Hematopoietic multipotent progenitor cell treated with erythropoietin and hydrocortisone succinate and interleukin-3 and kit ligand, for 6 days (in vitro differentiated cells): ENCODE measurements around the gene KIAA1671.
"Not testable (repeated sequence)": the region's sequence is repeated elsewhere in the genome, so short reads cannot be mapped to it uniquely, and the experiment has no call there.

Experiments
- DNase-seq: peaks from one replicate; pipeline ENCODE4 v3.0.0-alpha.2; 2015

Gene KIAA1671

DNA sequence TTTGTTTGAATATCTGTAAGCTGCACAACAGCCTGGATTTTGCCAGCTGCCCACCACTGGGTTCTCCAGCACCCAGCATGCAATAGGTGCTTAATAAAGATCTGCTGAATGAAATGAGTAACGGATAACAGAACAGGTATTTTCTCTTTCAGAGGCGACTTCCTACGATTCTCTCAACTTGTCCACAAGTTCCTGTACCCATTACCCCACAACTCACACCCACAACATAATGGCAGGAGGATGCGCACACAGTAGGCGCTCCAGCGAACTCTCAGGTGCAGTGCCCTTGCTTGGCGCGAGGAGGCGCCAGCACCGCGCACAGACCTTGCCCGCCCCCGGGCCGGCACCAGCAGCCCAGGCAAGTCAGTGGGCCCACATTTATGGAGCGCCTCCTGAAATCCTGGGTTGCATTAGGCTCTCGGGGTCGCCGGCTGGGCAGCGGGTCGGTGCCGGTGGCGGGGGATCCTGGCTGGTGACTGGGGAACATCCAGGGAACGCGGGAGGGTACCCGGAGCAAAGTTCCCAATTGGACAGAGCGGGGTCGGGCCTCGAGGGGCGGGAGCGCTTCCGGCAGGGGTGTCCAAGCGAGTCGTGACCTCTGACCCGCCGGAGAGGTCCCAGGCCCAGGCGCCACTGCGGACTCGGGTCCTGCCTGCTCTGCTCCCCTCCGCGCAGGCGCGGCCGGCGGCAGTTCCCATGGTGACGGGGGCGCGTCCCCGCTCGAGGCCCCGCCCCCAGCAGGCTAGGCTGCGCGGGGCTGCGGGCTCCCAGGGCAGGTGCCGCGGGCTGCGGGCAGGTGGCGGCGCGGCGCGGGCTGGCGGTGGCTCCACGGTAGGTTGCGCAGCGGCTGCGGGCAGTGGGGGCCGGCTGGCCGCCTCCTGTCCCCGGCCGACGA is at the start of gene KIAA1671:
Gene KIAA1671 (plus strand): TSS at position 775 of the 895 bp plus-strand sequence. CDS start 75,284 bp downstream, outside the sequence.
- peak; percentile 84 for DNase-seq

DNA sequence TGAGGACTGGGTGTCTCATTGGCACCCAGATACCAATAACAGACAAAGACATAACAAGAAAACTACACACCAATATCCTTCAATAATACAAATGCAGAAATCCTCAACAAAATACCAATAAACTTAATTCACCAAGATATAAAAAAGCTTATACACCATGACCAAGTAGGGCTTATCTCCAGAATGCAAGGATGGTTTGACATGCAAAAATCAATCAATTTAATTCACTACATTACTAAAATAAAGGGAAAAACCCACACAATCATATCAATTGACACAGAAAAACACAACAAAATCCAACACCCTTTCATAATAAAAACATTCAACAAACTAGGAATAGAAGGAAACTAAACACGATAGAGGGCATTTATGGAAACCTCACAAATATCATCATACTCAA is 46.6 kb upstream of the KIAA1671 start:
- no peak for DNase-seq

DNA sequence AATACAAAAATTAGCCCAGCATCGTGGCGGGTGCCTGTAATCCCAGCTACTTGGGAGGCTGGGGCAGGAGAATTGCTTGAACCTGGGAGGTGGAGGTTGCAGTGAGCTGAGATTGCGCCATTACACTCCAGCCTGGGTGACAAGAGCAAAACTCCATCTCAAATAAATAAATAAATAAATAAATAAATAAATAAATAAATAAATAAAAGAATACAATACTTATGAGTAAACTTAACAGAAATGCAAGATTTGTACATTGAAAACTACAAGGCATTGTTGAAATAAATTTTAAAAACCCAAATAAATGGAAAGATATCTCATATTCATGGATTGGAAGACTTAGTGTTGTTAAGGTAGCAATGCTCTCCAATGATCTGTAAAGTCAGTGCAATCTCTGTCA is 45.4 kb upstream of the KIAA1671 start:
- not testable (repeated sequence) for DNase-seq

DNA sequence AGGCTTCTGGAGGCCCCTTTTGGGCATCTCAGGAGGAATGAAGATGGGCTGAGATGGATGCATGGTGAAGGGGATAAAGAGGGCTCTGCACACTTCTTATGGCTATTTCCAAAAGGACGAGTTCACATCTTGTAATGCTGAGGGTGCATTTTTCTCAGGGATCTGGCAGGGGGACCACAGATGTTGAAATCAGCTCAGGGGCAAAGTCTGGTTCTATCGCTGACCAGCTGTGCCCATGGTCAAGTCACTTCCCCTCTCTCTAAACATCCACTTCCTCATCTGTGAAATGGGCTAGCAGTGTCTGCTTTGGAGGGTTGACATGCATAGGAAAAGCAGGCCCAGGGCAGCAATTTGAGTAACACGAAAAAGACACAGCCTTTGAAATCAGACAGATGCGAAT is 32.5 kb upstream of the KIAA1671 start:
- no peak for DNase-seq

DNA sequence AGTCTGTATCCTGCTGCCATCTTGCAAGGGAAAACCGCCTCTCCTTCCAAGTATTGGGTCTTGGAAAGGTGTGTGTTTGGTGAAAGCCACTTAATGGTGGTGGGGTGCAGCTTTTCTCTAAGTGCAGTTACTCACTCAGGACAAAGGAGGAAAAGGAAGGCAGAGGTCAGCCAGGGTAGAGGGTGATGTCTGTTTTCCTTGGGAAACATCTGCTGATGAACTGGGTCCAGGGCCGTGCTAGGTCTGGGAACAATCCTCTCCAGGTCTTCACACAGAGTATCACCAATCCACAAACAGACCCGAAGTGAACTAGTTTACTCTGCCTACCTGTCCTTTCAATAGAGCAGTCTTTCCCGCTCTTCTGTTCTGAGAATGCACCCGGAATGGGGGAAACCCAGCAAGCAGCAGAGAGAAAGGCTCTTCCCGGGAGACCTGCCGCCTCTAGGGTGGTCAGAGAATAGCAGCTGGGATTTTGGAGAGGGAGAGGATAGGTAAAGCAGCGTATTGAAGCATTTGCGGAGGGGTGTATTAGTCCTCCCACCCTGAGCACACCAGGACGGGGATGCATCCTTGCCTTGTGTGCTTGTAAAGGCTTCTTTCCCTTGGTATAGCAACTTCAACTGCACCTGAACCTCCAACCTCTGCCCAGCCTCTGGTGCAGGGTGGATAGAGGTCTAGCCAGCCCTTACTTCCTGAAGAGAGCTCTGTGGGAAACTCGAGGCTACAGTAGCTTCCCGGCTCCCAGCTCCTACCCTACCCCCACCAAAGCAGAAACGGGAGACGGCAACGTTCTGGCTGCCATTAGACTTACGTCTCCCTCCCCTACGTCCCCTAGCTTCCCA is 26.7 kb upstream of the KIAA1671 start:
- no peak for DNase-seq

DNA sequence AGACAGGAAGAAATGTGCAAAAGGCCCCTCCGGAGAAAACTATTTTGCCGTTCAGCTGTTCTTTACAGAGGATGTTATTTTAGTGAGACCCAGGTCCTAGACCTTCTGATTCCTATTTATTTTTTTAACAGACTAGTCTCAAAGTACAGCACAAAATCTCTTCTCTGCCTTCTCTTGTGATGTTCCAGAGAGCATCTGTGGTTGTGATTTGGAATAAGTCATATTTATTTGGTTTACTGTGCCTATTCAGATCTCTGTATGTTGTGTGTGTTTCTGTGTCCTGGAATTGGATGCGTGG is 26.1 kb upstream of the KIAA1671 start:
- DNase-seq = no peak

DNA sequence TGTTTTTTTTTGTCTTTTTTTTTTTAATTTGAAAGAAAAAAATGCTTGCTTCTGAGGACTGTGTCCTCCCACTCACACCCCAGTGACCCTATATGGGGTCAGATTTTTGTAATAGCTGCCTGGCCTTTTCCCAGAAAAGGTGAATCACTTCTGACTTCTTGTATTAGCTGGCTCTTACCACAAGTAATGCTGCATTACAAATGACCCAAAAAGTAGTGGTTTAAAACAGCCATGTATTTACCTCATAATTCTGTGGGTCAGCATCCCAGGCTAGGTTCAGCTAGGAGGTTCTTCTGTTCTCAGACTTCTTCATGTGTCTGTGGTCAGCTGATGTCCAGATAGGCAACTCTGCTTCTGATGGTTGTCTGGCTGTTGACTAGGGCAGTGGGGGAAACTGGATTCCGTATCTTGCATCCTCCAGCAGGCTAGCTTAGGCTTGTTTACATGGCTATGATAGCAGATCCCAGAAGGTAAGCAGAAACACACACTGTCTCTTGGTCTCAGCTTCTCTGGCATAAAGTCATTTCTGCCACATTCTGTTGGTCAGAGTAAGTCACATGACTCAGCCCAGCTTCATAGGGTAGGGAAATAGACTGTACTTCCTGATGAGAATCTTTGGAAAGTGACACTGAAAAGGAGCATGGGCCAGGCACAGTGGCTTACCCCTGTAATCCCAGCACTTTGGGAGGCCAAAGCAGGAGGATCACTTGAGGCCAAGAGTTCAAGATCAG is 25.5 kb upstream of the KIAA1671 start:
- no peak for DNase-seq

DNA sequence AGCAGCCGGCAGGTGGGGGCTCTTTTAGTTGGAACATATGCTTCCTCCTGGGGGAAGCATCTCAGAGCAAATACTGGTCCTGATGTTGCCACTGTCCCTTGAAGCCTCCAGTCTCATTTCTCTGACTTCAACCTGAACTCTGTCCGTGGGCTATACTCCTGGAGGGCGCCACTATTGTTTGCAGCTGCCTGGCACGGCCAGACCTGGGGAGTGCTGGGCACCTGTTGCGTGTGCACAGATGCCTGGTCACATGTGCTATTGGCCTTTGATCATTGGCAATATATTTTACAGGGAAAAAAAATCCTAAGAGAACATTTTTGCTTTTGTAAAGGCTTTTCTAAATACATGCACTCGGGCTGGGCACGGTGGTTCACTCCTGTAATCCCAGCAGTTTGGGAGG is 24.2 kb upstream of the KIAA1671 start:
- no peak for DNase-seq

DNA sequence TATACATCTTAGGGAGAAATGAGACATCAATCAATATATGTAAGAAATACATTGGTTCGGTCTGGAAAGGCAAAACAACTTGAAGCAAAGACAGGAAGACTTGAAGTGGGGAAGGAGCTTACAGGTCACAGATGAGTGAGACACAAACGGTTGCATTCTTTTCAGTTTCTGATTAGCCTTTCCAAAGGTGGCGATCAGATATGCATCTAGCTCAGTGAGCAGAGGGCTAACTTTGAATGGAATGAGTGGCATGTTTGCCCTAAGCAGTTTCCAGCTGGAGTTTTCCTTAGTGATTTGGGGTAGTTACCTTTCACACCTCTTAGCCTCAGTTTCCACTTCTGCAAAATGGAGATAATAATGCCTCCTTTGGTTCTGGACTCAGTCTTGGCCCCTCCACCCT is 21.8 kb upstream of the KIAA1671 start:
- no peak for DNase-seq

DNA sequence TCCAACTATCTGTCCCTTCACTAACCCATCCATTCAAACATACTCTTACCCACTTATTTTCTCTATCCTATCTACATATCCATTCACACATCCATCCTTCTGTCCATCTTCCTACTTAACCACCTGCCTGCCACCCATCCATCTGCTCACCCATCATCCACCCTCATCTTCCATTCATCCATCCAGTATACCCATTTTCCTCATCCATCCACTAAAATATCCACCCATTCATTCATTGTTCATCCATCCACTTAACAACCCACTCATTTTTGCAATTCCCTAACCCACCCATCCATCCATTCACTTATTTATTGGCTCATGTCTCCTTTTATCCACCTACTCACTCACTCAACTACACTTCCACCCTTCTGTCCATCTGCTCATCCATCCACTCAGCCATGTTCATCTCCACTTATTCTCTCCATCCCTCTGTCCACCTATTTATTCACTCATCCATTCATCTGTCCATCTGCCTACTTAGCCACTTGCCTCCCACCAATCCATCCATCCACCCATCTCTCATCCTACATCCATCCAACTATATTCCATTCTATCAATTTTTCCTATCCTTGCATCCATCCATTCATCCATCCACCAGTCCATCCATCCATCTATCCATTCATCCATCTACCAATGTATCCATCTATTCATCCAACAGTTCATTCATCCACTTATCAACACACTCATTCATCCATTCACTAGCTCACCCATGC is 16.6 kb upstream of the KIAA1671 start:
- no peak for DNase-seq

DNA sequence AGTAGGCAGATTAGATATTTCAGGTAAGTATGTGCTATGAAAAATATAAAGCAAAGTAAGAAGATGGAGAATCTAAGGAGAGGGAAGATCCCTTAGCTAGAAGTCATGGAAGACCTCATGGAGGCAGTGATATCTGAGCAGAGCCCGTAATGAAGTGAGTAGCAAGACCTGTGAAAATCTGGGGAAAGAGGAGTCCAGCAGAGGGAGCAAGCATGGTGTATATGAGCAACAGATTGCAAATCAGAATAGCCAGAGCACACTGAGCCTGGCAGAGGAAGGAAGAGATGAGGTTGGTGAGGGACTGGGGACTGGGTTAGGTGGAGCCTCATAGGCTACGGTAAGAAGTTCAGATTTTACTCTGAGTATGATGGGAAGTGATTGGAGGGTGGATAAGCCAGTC is 15.4 kb upstream of the KIAA1671 start:
- peak; percentile 47 for DNase-seq

DNA sequence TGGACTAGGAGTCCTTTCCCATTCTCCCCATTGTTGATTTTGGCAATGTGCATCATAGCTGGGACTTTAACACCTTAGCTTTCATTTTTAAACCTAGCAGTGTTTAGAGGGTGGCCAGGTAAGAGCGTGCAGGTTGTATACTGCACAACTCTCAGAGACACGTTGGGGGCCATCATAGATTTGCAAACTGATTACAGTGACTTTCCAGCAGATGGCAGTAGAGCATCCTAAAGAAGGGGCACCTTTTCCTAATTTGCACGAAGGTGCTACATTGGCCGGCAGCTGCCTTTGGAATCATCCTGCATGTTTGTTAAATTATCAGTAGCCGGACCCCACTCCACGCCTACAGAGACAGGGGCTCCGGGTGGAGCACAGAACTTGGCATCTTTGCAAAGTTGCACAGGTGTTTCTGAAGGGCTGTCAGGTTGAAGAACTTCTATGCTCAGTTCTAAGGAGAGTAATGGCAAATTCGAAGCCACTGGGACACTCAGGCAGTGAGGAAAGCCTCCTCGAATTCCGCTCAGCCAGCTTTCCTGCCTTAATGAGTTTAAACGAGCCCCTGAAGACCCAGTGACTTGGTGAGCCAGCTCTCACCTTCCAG is 13.7 kb upstream of the KIAA1671 start:
- peak; percentile 77 for DNase-seq

DNA sequence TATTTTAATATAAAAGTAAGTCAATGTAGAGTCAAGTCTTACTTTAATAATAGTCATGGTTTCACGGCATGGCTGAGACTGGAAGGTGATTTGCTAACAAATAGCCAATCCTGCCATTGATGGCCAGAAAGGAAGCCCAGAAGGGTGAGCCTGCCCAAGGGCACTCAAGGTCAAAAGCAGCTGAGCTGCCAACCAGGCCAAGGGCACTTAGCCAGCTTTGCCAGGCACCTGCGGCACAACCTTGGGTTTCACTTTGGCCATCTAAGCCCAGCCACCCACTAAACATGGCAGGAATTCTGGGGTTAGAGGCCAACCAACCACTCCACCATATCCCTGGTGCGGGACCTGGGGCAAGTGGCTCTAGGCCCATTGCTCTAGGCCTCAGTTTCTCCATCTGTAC is 10.2 kb upstream of the KIAA1671 start:
- DNase-seq = no peak

DNA sequence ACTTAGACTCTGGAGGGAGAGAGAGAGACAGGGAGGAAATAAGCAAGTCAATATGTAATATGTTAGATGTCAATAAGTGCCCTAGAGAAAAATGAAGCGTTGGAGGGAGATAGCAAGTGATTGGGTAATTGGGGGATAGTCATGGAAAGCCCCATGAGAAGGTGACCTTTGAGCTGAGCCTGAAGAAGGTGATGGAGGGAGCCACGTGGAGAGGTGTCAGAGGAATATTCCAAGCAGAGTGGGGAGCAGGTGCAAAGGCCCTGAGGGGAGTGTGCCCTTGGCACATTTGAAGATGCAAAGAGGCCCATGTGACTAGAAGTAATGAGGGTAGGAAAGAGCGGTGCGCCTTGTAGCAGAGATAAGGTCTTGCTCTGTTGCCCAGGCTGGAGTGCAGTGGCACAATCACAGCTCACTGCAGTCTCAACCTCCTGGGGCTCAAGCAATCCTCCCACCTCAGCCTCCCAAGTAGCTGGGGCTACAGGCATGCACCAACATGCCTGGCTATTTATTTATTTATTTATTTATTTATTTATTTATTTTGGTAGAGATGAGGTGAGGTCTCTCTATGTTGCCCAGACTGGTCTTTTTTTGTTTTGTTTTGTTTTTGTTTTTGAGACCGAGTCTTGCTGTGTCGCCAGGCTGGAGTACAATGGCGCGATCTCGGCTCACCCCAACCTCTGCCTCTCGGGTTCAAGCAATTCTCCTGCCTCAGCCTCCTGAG is 8.1 kb upstream of the KIAA1671 start:
- no peak for DNase-seq

DNA sequence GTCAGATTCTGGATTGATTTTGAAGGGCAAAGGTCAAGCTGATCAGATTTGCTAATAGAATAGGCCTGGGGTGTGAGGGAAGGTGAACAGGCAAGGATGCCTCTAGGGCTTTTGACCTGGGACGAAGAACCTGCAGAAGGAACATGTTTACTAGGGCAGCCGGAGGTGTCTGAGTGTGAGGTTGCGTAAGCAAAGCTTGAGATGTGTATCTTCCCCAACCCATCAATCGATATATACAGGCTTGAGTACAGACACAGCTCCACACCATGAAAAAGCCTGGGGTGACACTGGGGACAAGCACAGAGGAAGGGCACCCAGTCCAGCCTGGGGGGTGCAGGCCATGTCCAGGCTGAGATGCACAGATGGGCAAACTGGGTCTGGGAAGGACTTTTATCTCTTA is 7.1 kb upstream of the KIAA1671 start:
- DNase-seq = no peak

DNA sequence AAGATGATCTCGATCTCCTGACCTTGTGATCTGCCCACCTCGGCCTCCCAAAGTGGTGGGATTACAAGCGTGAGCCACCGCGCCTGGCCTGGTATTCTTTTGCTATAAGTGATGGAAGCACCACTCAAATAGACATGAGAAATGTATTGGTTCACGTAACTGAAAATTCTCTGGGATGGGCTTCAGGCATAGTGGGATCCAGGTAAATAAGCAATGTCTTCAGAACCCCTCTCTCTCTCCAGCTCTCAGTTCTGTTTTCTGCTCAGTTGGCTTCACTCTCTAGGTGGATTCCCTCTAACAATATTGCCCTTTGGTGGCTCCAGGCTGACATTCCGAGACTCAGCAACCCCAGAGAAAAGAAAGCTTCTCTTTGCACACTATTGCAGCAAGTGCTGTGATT is 5.1 kb upstream of the KIAA1671 start:
- no peak for DNase-seq

DNA sequence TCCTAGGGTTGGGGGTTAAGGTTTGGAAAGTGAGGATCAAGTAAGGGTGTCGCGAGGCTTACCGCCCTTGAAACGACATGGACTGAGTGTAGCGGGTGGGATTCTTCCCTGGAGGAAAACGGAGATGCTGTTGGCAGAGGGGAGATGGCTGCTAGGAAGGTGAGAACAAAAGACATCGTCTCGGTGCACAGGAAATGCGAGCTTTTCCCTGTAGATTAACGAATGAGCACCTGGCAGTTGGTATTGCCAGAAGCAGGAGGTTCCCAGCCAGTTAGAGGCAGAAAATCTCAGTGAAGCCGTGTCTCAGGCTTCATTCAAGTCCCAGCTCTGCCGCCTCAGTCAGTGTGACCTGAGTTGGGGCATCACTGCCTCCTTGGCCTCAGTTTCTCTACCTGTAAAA is 4.6 kb upstream of the KIAA1671 start:
- no peak for DNase-seq

DNA sequence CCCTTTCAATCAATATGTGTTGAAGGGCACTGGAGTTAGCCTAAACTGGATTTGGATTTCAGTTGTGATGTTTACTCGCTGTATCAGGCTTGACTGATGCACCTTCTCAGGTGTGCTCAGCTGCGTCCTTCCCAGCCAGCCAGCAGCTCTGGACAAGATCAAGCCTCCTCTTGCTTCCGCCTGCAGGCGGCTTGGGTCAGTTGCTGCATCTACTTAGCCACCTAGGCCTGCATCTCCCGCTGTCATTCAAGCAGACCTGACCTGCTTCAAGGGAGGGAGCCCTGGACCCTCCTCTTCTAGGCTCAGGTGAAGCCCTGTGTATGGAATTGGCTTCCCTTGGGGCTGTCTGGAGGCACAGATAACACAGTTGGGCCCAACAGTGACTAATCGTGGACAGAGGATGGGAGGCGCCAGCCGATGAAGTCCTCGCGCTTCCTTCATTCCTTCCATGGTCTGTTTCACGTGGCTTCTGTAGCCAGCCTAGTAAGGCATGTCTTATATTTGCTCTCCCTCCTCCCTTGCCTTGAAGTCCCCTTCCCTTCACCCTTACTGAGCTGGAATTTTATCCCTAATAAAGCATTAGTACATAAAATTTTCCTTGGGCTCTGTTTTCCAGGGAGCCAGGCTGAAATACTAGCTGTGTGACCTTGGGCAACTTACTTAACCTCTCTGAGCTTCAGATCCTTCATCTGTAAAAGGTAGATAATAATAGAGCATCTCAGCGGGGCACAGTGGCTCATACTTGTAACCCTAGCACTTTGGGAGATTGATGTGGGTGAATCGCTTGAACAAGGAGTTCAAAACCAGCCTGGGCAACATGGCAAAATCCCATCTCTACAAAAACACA is 3.9 kb upstream of the KIAA1671 start:
- no peak for DNase-seq

DNA sequence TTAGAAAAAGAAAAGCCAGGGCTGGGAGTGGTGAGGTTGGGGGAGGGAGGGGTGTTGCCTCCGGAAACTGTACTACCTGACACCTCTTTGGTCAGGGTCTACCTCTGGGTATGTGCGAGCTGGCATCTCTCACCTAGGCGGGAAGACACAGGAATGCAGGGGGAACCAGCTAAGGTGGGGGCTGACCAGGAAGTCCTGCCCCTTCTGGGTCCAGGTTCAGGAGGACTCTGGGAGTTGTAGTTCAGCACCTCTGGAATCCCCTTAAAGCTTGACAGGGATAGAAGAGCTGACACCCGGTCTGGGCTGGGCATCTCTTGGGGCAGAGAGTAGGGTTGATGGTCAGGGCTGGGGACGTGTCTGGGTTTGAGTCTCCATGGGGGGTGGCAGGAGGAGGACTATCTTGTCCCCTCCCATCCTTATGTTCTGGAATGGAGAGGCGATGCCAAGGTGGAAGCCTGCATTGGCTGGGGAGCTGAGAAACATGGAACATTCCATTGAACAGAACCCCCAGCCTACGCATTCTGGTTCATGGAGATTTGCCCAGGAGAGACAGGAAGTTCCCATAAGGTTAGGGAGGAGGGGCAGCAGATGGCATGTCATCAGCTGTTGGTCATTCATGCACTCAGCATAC is 2.1 kb upstream of the KIAA1671 start:
- no peak for DNase-seq

DNA sequence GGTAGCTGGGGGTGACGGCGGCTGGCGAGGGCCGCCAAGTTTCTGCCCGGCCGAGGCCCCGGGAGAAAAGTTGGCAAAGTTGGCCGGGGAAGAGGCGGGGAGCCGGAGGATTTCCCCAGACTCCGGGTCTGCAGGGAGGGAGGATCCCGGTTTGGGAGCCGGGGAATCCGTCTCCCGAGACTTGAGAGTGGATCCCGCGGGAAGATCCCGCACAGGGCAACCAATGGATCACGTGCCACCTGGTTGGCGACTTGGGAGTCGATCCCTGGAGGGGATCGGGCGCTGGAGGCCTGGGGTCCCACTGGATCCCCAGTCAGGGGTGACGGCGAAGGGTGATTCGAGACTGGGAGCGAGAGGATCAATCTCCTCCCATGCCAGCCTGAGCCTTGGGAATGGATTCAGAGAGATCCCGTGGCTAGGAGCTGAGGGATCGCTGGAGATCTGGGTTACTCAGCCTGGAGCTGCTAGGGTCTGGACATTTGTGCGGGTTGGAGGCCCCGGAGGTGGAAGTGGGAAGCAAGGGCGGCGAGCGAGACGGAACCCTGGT is 394 bp downstream of the KIAA1671 start:
- peak; percentile 12 for DNase-seq
